Skeletal muscle tissue (tissue), 4 donors: ENCODE results near the gene PPP1R8. TPM values are rescaled to one million over a fixed set of nuclear protein-coding genes. Genes with fewer than 3 reads are reported as not detected.
A peak's percentile ranks its signal among the peaks of the same experiment; 100 is the strongest.
"Not testable (repeated sequence)": the region's sequence is repeated elsewhere in the genome, so short reads cannot be mapped to it uniquely, and the experiment has no call there.

ENCODE experiments used
- H3K27ac ChIP-seq: one replicate; pipeline ENCODE4 v1.7.0; 2013; ENCODE audit warnings: mild to moderate bottlenecking, low read depth, low read length, inconsistent platforms
- H3K27me3 ChIP-seq, 3 donors: one replicate each; pipeline ENCODE4 v1.7.0; 2013; ENCODE audit warnings: low read length in 3 of 3; ENCODE audit not compliant: control insufficient read depth in 3 of 3, insufficient read depth in 3 of 3
- H3K36me3 ChIP-seq, 3 donors: one replicate each; pipeline ENCODE4 v1.7.0; 2013; ENCODE audit warnings: low read length in 3 of 3; ENCODE audit not compliant: control insufficient read depth in 3 of 3, insufficient read depth in 3 of 3
- H3K4me1 ChIP-seq, 3 donors: one replicate each; pipeline ENCODE4 v1.7.0; 2013; ENCODE audit warnings: low read length in 3 of 3, mild to moderate bottlenecking in 3 of 3; ENCODE audit not compliant: control insufficient read depth in 3 of 3, insufficient read depth in 3 of 3
- H3K4me3 ChIP-seq, 3 donors: one replicate each; pipeline ENCODE4 v1.7.0; 2013; ENCODE audit warnings: low read length in 3 of 3
- H3K9ac ChIP-seq, 3 donors: one replicate each; pipeline ENCODE4 v1.7.0; 2013; ENCODE audit warnings: low read length in 3 of 3, mild to moderate bottlenecking in 3 of 3, moderate library complexity in 2 of 3, low read depth in 1 of 3
- H3K9me3 ChIP-seq, 3 donors: one replicate each; pipeline ENCODE4 v1.7.0; 2013; ENCODE audit warnings: low read length in 3 of 3; ENCODE audit not compliant: control insufficient read depth in 3 of 3
- total RNA-seq: library from RNA; depleted of rRNA; stranded (reverse); fragments of >200 nt; gene quantifications from one replicate; pipeline ENCODE4 v1.2.3, GENCODE V29; 2014
- donor health status: Osteomylitis.

The PPP1R8 gene
- total RNA-seq, 1 donor from 2014 or later = 42.3 TPM

- Histone ChIP-seq H3K4me1 (peaks cover 14 to 20% (median 17%) of the 10 kb centered on the region in 3 donors), H3K4me3 (peak overlapping the region in 1 of 3 donors; percentile 96), H3K36me3 (peaks cover 3 to 10% (median 5%) of the 10 kb centered on the region in 3 donors), H3K27ac (peak overlapping the region; percentile 88)
- not testable (repeated sequence) for H3K9me3 ChIP-seq, H3K27me3 ChIP-seq, H3K9ac ChIP-seq
These were observed 1.1 kb upstream of the PPP1R8 start for GRCh38 chr1:27829339-27829960.

- Histone ChIP-seq H3K9me3 (no peaks in the 10 kb centered on the region), H3K27ac (no peak overlapping the region), H3K4me1 (peaks cover 17 to 26% (median 20%) of the 10 kb centered on the region in 3 donors), H3K4me3 (peak overlapping the region; percentile 96 to 99 (median 98)), H3K36me3 (peaks cover 3 to 12% (median 6%) of the 10 kb centered on the region in 3 donors), H3K9ac (peak overlapping the region; percentile 95 to 99 (median 98)), H3K27me3 (no peaks in the 10 kb centered on the region)
These were observed 1.2 kb downstream of the PPP1R8 start for GRCh38 chr1:27831568-27832410.

DNA sequence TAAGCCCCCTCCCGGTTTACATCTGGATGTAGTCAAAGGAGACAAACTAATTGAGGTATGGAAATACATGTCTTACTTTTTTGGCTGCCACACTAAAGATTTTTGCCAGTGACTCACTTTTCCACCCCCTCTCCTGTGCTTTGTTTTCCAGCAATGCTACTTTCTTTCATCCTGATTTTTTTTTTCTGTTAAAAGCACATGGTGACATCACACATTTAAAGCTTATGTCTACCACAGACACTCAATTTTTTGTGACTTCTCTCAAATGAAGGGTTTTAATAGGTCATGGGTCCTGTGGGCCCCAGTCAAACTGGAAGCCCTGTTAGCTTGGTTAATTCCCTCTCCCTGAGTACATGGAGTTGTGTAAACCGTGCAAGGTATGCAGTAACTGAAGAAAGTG, 2.2 kb downstream of the PPP1R8 start:
- H3K4me3 ChIP-seq = no peak overlapping the region
- H3K36me3 ChIP-seq = peaks cover 3 to 14% (median 6%) of the 10 kb centered on the region in 3 donors
- H3K9me3 ChIP-seq = no peaks in the 10 kb centered on the region
- peaks cover 17 to 26% (median 20%) of the 10 kb centered on the region in 3 donors for H3K4me1 ChIP-seq
- H3K27ac ChIP-seq = no peak overlapping the region
- no peaks in the 10 kb centered on the region for H3K27me3 ChIP-seq
- no peak overlapping the region for H3K9ac ChIP-seq

- Histone ChIP-seq H3K27me3 (no peaks in the 10 kb centered on the region), H3K9me3 (no peaks in the 10 kb centered on the region), H3K27ac (no peak overlapping the region), H3K9ac (no peak overlapping the region), H3K36me3 (peaks cover 3 to 14% (median 6%) of the 10 kb centered on the region in 3 donors), H3K4me1 (peaks cover 17 to 26% (median 20%) of the 10 kb centered on the region in 3 donors), H3K4me3 (no peak overlapping the region)
These were observed 2.9 kb downstream of the PPP1R8 start for GRCh38 chr1:27833470-27833869.

- H3K27me3 ChIP-seq = no peaks in the 10 kb centered on the region
- H3K36me3 ChIP-seq = peaks cover 9 to 26% (median 14%) of the 10 kb centered on the region in 3 donors
- no peak overlapping the region for H3K27ac ChIP-seq
- H3K9ac ChIP-seq = no peak overlapping the region
- peaks cover 17 to 26% (median 17%) of the 10 kb centered on the region in 3 donors for H3K4me1 ChIP-seq
- H3K9me3 ChIP-seq = no peaks in the 10 kb centered on the region
- H3K4me3 ChIP-seq = no peak overlapping the region
These were observed 4.5 kb downstream of the PPP1R8 start for GRCh38 chr1:27835046-27835445.

GRCh38 chr1:27835501-27835900, 4.9 kb downstream of the PPP1R8 start:
- Histone ChIP-seq H3K27me3 (no peaks in the 10 kb centered on the region), H3K36me3 (peaks cover 12 to 29% (median 18%) of the 10 kb centered on the region in 3 donors), H3K9me3 (no peaks in the 10 kb centered on the region), H3K4me3 (no peak overlapping the region), H3K4me1 (peaks cover 17 to 26% (median 17%) of the 10 kb centered on the region in 3 donors), H3K9ac (no peak overlapping the region), H3K27ac (no peak overlapping the region)

DNA sequence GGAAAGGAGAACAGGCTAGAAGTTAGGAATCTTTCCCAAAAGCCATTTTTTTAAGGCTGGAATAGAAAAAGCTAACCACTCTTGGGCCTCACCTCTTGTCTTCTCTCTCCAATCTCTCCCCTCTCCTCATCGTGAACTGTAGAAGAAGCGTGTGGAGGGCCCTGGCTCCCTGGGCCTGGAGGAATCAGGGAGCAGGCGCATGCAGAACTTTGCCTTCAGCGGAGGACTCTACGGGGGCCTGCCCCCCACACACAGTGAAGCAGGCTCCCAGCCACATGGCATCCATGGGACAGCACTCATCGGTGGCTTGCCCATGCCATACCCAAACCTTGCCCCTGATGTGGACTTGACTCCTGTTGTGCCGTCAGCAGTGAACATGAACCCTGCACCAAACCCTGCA, 19.4 kb downstream of the PPP1R8 start:
- H3K9me3 ChIP-seq = no peaks in the 10 kb centered on the region
- H3K4me3 ChIP-seq = no peak overlapping the region
- H3K27me3 ChIP-seq = no peaks in the 10 kb centered on the region
- no peak overlapping the region for H3K9ac ChIP-seq
- H3K4me1 ChIP-seq = no peaks in the 10 kb centered on the region
- peaks cover 26 to 53% (median 48%) of the 10 kb centered on the region in 3 donors for H3K36me3 ChIP-seq
- no peak overlapping the region for H3K27ac ChIP-seq

GRCh38 chr1:27855085-27855484, 24.5 kb downstream of the PPP1R8 start:
- Histone ChIP-seq H3K27me3 (no peaks in the 10 kb centered on the region), H3K9ac (no peak overlapping the region), H3K9me3 (no peaks in the 10 kb centered on the region), H3K4me1 (peaks cover 3 to 5% (median 4%) of the 10 kb centered on the region in 3 donors), H3K4me3 (no peak overlapping the region), H3K27ac (no peak overlapping the region), H3K36me3 (peaks cover 5 to 17% (median 17%) of the 10 kb centered on the region in 3 donors)

GRCh38 chr1:27856561-27857343, 26.2 kb downstream of the PPP1R8 start:
- Histone ChIP-seq H3K4me3 (no peak overlapping the region), H3K27me3 (no peaks in the 10 kb centered on the region), H3K27ac (no peak overlapping the region), H3K4me1 (peaks cover 3 to 5% (median 4%) of the 10 kb centered on the region in 3 donors), H3K36me3 (peaks cover under 1 to 2% (median 1%) of the 10 kb centered on the region in 3 donors), H3K9me3 (no peaks in the 10 kb centered on the region), H3K9ac (no peak overlapping the region)
